HepG2 (cell line): ENCODE measurements around the gene BEND3. TPM values are rescaled to one million over a fixed set of nuclear protein-coding genes. Genes with fewer than 3 reads are reported as not detected.

ENCODE experiments used
- FOXP1 ChIP-seq, 2 experiments: fragments of 450-650 bp in 1 of 2; IDR thresholded peaks; 2 replicates each; pipeline ENCODE4 v1.6.1; 2017 to 2018; ENCODE audit warnings: antibody characterized with exemption in 1 of 2
- GATAD2A ChIP-seq: IDR thresholded peaks from 2 replicates; pipeline ENCODE4 v1.6.1; 2016
- TBP ChIP-seq: sonication (generic); formaldehyde crosslinking; IDR thresholded peaks from 2 replicates; pipeline ENCODE4 v1.5.0; 2020; ENCODE audit warnings: missing genetic modification reagents
- WIZ ChIP-seq: sonication (generic); formaldehyde crosslinking; IDR thresholded peaks from 2 replicates; pipeline ENCODE4 v1.5.1; 2020; ENCODE audit warnings: mild to moderate bottlenecking, missing genetic modification reagents
- ZNF788 ChIP-seq: sonication (generic); formaldehyde crosslinking; IDR thresholded peaks from 2 replicates; pipeline ENCODE4 v1.5.0; 2020; ENCODE audit warnings: mild to moderate bottlenecking, missing genetic modification reagents, borderline replicate concordance
- ZNF879 ChIP-seq: sonication (generic); formaldehyde crosslinking; IDR thresholded peaks from 2 replicates; pipeline ENCODE4 v1.8.1; 2023; ENCODE audit warnings: missing genetic modification reagents
- polyA plus RNA-seq, 8 experiments: library from polyadenylated mRNA; depleted of rRNA in 3 of 8; stranded (reverse) in 7 of 8; unstranded in 1 of 8; fragments of >200 nt; fragmentation: Illumina TruSeq in 4 of 8; extraction: Trizol in 4 of 8; gene quantifications; 2 replicates each; pipeline versions ENCODE4 v1.2.1 to v1.2.3, GENCODE V29; 2011 to 2016; ENCODE audit warnings: low read depth in 4 of 8, missing spikeins in 1 of 8, mixed read lengths in 1 of 8; ENCODE audit not compliant: insufficient read depth in 1 of 8
- total RNA-seq, 5 experiments: library from RNA; depleted of rRNA; stranded (reverse); fragments of >200 nt; fragmentation: Illumina TruSeq; extraction: Trizol; gene quantifications; 2 replicates each; pipeline ENCODE4 v1.2.3, GENCODE V29; 2016; ENCODE audit warnings: low read depth in 1 of 5
- TF ChIP-seq, protein P1 (sequence below): sonication (generic); formaldehyde crosslinking; IDR thresholded peaks from 2 replicates; pipeline ENCODE4 v1.4.0; 2020; ENCODE audit warnings: mild to moderate bottlenecking, missing genetic modification reagents, borderline replicate concordance
- TF ChIP-seq, protein P2 (sequence below): sonication (generic); formaldehyde crosslinking; conservative IDR thresholded peaks from 2 replicates; pipeline ENCODE4 v1.8.0; 2022; ENCODE audit warnings: missing genetic modification reagents

Gene BEND3
- total and polyA plus RNA-seq, 2 of the 13 experiments (the other 11 are each of a cell fraction or from before 2014, with no cell fraction given) = 1.4 to 5.8 TPM

DNA sequence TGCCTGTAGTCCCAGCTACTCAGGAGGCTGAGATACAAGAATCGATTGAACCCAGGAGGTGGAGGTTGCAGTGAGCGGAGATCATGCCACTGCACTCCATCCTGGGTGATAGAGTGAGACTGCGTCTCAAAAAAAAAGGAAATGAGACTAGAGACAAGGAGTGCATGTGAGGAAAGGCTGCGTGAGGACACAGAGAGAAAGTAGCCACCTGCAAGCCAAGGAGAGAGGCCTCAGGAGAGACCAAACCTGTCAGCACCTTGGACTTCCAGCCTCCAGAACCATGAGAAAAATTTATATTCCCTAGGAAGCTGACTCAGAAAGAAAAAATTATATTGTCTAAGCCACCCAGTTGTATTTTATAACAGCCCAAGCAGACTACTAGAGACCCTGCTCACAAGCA lies 7.4 kb upstream of the BEND3 start (continued):
- TF ChIP-seq, protein P1, sequence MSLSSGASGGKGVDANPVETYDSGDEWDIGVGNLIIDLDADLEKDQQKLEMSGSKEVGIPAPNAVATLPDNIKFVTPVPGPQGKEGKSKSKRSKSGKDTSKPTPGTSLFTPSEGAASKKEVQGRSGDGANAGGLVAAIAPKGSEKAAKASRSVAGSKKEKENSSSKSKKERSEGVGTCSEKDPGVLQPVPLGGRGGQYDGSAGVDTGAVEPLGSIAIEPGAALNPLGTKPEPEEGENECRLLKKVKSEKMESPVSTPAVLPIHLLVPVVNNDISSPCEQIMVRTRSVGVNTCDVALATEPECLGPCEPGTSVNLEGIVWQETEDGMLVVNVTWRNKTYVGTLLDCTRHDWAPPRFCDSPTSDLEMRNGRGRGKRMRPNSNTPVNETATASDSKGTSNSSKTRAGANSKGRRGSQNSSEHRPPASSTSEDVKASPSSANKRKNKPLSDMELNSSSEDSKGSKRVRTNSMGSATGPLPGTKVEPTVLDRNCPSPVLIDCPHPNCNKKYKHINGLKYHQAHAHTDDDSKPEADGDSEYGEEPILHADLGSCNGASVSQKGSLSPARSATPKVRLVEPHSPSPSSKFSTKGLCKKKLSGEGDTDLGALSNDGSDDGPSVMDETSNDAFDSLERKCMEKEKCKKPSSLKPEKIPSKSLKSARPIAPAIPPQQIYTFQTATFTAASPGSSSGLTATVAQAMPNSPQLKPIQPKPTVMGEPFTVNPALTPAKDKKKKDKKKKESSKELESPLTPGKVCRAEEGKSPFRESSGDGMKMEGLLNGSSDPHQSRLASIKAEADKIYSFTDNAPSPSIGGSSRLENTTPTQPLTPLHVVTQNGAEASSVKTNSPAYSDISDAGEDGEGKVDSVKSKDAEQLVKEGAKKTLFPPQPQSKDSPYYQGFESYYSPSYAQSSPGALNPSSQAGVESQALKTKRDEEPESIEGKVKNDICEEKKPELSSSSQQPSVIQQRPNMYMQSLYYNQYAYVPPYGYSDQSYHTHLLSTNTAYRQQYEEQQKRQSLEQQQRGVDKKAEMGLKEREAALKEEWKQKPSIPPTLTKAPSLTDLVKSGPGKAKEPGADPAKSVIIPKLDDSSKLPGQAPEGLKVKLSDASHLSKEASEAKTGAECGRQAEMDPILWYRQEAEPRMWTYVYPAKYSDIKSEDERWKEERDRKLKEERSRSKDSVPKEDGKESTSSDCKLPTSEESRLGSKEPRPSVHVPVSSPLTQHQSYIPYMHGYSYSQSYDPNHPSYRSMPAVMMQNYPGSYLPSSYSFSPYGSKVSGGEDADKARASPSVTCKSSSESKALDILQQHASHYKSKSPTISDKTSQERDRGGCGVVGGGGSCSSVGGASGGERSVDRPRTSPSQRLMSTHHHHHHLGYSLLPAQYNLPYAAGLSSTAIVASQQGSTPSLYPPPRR (CRISPR knock-in tag) = no peak
- no peak for TF ChIP-seq WIZ (CRISPR knock-in tag)
- TF ChIP-seq TBP = no peak
- TF ChIP-seq, protein P2, sequence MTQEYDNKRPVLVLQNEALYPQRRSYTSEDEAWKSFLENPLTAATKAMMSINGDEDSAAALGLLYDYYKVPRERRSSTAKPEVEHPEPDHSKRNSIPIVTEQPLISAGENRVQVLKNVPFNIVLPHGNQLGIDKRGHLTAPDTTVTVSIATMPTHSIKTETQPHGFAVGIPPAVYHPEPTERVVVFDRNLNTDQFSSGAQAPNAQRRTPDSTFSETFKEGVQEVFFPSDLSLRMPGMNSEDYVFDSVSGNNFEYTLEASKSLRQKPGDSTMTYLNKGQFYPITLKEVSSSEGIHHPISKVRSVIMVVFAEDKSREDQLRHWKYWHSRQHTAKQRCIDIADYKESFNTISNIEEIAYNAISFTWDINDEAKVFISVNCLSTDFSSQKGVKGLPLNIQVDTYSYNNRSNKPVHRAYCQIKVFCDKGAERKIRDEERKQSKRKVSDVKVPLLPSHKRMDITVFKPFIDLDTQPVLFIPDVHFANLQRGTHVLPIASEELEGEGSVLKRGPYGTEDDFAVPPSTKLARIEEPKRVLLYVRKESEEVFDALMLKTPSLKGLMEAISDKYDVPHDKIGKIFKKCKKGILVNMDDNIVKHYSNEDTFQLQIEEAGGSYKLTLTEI = no peak
- TF ChIP-seq ZNF788 = no peak
- no peak for TF ChIP-seq FOXP1 (IDR thresholded peaks at IDR 0.05)
- no peak for TF ChIP-seq FOXP1 (CRISPR knock-in tag; IDR thresholded peaks at IDR 0.05)
- TF ChIP-seq ZNF879 = no peak
- TF ChIP-seq GATAD2A (CRISPR knock-in tag) = no peak
